Activated CD4-positive, CD25-positive, alpha-beta regulatory T cell treated with anti-CD3 and anti-CD28 coated beads, Interleukin-2, amount 50 U/mL, for 24 hours (primary cell): ENCODE data around the gene ZNF792.
"Not testable (repeated sequence)": the region's sequence is repeated elsewhere in the genome, so short reads cannot be mapped to it uniquely, and the experiment has no call there.

Experiments
- ATAC-seq, 2 donors: fragments of 150-1000 bp; cut with Tn5 transposase; one replicate each; pipeline ENCODE4 v1.10.0; 2021; ENCODE audit warnings: mild to moderate bottlenecking in 1 of 2, moderate library complexity in 1 of 2

Gene ZNF792

DNA sequence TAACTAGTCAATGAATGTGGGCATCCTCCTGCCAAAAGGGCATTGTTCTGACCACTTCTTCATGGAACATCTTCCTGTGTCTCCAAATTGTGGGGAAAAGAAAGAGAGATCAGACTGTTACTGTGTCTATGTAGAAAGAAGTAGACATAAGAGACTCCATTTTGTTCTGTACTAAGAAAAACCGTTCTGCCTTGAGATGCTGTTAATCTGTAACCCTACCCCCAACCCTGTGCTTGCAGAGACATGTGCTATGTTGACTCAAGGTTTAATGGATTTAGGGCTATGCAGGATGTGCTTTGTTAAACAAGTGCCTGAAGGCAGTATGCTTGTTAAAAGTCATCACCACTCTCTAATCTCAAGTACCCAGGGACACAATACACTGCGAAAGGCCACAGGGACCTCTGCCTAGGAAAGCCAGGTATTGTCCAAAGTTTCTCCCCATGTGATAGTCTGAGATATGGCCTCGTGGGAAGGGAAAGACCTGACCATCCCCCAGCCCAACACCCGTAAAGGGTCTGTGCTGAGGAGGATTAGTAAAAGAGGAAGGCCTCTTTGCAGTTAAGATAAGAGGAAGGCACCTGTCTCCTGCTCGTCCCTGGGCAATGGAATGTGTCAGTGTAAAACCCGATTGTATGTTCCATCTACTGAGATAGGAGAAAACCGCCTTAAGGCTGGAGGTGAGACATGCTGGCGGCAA lies 43.8 kb downstream of the ZNF792 start:
- ATAC-seq: not testable (repeated sequence)

DNA sequence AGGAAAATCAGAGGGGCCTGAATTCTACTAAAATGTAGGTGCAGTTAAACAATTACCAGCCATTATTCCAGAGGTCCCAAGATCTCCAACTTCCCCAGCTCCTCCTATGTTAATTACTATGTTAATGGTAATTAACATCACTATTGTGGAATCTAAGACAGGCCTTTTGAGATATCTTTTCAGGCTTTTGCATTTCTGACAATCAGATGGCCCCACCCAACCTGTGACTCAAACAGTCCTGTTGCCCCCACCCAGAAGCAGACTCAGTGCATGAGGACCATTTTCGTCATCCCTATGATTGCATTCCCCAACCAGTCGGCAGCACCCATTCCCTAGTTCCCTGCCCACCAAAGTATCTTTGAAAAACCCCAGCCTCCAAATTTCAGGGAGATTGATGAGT lies 45.8 kb downstream of the ZNF792 start:
- ATAC-seq: no peak

DNA sequence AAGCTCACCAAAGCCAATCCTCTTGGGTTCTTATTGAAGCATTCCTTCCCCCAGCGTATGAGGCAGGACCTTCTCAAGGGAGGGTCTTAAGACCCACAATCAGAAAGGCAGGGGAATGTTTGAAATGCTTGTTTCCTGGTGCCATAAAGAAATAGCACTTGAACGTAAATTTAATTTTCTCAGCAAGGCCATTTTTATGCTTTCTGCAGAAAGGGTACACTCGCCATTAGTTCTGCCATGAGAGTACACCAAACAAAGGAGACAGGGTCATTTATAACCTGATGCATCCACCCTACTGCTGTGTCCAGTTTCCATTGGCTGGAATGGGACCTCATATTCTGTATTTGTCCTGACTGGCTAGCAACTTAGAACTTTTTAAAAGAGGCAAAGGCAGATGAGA lies 46.9 kb downstream of the ZNF792 start:
- not testable (repeated sequence) for ATAC-seq

DNA sequence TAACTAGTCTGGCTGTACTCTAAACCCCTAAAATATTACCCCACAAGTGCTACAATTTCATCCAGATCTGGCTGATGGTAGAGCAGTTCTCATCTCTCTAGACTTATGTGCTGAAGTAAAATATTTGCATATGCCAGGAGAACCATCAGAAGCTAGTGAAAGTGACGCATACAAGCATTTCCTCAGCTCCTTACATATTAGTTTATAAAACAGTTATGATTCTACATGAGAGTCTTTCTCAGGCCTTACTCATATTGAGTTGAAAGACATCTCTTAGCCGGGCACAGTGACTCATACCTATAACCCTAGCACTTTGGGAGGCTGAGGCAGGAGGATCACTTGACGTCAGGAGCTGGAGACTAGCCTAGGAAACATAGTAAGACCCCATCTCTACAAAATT lies 53.3 kb downstream of the ZNF792 start:
- no peak for ATAC-seq
